SU-DHL-6 (cell line): ENCODE data around the gene CDH3.
A peak's percentile ranks its signal among the peaks of the same experiment; 100 is the strongest.

Experiments
- EZH2phosphoT487 ChIP-seq: fragments of 200-600 bp; sonication (generic), shearing (Covaris generic); conservative IDR thresholded peaks from 2 replicates; pipeline ENCODE4 v1.6.1; 2018; ENCODE audit warnings: mild to moderate bottlenecking, antibody characterized with exemption, low read length, moderate library complexity, mixed read lengths
- TF ChIP-seq, protein P1 (sequence below): fragments of 200-600 bp; sonication (generic); IDR thresholded peaks from one replicate; pipeline ENCODE4 v1.5.1; 2017; ENCODE audit warnings: antibody characterized with exemption, mild to moderate bottlenecking, low read length, moderate library complexity; ENCODE audit not compliant: insufficient read depth, poor library complexity, severe bottlenecking

DNA sequence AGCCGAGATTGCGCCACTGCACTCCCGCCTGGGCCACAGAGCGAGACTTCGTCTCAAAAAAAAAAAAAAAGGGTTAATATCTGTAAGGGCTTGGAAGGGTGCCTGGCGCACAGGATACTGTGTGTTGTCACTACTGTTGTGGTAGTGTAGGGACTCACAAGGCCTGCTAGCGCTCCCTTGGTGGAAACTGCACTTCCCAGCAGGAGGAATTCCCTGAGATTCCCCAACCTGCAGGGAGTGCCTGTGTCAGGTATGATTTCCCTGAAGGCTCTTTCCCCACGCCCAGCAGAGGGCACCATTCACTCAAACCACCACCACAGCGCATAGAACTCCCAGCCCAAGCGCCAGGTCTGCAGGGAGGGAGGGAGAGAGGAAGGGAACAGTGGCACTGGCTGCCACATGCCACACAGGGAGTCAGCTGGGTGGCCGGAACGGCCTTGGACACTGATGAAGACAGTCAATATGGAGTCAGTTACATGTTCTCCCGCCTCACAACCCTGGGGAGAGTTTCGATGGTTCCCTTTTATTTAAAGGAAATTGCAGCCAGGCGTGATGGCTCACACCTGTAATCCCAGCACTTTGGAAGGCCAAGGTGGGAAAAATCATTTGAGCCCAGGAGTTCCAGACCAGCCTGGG, 59.2 kb downstream of the CDH3 start:
- TF ChIP-seq, protein P1, sequence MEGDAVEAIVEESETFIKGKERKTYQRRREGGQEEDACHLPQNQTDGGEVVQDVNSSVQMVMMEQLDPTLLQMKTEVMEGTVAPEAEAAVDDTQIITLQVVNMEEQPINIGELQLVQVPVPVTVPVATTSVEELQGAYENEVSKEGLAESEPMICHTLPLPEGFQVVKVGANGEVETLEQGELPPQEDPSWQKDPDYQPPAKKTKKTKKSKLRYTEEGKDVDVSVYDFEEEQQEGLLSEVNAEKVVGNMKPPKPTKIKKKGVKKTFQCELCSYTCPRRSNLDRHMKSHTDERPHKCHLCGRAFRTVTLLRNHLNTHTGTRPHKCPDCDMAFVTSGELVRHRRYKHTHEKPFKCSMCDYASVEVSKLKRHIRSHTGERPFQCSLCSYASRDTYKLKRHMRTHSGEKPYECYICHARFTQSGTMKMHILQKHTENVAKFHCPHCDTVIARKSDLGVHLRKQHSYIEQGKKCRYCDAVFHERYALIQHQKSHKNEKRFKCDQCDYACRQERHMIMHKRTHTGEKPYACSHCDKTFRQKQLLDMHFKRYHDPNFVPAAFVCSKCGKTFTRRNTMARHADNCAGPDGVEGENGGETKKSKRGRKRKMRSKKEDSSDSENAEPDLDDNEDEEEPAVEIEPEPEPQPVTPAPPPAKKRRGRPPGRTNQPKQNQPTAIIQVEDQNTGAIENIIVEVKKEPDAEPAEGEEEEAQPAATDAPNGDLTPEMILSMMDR: peak; percentile 75
- no peak for TF ChIP-seq EZH2phosphoT487
